Left cardiac atrium (tissue), 4 donors: ENCODE data around the gene SUPT6H. TPM values are rescaled to one million over a fixed set of nuclear protein-coding genes. Genes with fewer than 3 reads are reported as not detected.
"Not testable (repeated sequence)": the region's sequence is repeated elsewhere in the genome, so short reads cannot be mapped to it uniquely, and the experiment has no call there.

Source experiments
- ATAC-seq, 2 donors: fragments of 200-7000 bp; cut with Tn5 transposase; one replicate each; pipeline ENCODE4 v1.9.1; 2020; ENCODE audit warnings: mild to moderate bottlenecking in 2 of 2, moderate library complexity in 2 of 2
- DNase-seq: peaks from one replicate; pipeline ENCODE4 v3.0.0-alpha.2; 2020
- intact Hi-C, 2 donors: fragments of 100-400 bp; cut with DNase I; formaldehyde crosslinking; loops; one replicate each; pipeline versions ENCODE4 v1.14.1 to v1.15.1; 2022 to 2023
- total RNA-seq, 2 donors: library from RNA; stranded (reverse); fragmentation: NEBNext Ultra II Directional; extraction: Animal tissue kit (Norgen Biotek cat#: 25700); gene quantifications; one replicate each; pipeline ENCODE4 v1.2.1, GENCODE V29; 2021
- donor health status: DM: no; HTN: yes; CAD: no.
- donor health status: DM: no; HTN: yes; CAD: no; lungs with severe emphysema.
- donor health status: DM: yes; HTN: yes; CAD: no.
- donor health status: Dilated cardiomyopathy.

The SUPT6H gene
- total RNA-seq, 2 donors from 2014 or later = 35.6 to 47.2 TPM

DNA sequence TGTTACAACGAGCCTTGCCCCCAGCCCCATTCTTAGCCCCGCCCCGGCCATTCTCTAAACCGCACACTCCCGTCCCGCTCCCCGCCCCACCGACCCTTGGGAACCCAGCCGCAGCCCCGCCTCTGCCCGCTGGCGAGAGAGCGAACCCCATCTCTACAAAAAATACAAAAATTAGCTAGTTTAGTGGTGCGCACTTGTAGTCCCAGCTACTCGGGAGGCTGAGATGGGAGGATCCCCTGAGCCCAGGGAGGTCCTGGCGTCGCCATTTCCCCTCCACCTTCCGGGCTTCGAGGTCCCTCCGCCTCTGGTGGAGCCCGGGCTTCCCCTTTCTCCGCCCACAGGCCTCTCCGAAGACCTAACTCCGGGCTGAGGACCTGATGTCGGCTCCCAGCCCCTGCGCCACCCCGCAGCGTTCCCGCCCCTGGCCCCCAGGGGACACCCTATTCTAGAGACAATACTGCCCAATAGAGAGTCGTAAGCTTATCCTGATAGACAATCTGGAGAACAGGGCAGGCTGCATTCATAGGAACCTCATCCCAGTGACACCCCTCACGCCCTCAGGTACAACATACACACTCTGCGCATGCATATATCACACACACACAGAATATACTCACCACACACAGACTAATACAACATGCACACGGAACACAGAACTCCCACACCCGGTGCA is 50.2 kb downstream of the SUPT6H start:
- intact Hi-C loops = no loop called here
- DNase-seq (peak; percentile 61), ATAC-seq (peak in 1 of 2 donors; percentile 11)

DNA sequence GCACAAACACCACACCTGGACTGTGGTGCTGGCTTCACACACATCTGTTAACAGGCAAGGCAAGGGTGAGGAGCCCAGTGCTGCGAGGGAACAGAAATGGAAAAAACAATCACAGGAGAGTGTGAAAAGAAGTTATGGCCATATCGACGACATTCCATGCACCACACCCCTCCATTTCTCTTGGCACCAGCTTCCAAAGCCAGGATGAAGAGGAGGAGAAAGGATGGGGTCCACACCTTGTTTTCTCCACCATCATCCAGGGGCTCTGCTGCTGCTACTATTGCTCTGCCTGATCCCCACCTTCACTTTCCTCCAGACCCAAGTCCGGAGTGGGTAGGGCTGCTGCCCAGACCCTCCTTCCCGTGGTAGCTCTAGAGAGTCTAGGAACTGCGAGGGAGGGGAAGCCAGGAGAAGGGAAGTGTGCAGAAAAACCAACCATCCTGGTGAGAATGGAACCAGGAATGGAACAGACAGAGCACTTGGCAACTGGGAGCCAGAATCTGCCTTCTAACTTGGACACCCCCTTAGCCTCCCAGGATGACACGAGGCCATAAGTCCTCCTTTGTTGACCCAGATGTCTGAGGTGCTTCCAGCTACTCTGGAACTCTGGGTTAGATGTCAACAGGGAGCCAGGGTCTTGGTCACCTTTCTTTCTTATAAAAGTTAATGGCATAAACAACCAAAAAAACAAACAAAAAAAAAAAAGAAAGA is 50.9 kb downstream of the SUPT6H start:
- ATAC-seq = no peak
- no peak for DNase-seq
- intact Hi-C loops = no loop called here

DNA sequence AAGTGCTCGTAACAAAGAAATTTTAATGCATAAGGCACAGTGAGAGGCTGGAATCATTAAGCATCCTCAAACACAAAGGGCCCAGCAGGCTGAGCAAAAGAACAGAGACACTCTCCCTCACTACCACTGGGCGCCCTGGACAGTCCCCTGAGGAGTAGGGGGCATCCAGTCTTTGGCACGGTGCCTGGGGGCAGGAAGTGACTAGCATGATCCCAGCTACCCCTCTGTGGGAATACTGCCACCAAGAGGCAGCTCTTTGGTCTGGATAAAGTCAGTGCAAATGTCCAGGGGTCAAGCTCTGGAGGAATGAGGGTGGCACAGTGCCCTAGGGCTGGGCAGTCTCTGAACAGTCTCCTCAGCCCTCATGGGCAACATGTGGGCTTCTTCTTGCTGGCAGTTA is 52.3 kb downstream of the SUPT6H start:
- DNase-seq = no peak
- intact Hi-C loops = no loop called here
- no peak for ATAC-seq

DNA sequence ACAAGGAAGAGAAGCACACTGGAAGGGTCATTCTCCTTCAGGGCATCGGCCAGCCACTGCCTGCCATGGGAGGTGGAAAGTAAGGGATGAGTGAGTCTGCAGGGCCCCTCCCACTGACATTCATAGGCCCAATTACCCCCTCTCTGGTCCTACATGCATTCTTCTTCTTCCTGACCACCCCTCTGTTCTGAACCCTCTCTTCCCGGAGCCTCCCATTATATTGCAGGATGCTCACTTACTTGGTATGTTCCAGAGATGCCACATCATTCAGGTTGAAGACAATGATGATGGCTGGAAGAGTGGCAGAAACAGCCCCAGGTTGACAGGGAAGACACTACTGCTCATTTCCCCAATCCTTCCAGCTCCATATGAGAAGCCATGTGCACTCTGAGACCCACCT is 53.2 kb downstream of the SUPT6H start:
- no peak for ATAC-seq
- intact Hi-C loops = no loop called here

DNA sequence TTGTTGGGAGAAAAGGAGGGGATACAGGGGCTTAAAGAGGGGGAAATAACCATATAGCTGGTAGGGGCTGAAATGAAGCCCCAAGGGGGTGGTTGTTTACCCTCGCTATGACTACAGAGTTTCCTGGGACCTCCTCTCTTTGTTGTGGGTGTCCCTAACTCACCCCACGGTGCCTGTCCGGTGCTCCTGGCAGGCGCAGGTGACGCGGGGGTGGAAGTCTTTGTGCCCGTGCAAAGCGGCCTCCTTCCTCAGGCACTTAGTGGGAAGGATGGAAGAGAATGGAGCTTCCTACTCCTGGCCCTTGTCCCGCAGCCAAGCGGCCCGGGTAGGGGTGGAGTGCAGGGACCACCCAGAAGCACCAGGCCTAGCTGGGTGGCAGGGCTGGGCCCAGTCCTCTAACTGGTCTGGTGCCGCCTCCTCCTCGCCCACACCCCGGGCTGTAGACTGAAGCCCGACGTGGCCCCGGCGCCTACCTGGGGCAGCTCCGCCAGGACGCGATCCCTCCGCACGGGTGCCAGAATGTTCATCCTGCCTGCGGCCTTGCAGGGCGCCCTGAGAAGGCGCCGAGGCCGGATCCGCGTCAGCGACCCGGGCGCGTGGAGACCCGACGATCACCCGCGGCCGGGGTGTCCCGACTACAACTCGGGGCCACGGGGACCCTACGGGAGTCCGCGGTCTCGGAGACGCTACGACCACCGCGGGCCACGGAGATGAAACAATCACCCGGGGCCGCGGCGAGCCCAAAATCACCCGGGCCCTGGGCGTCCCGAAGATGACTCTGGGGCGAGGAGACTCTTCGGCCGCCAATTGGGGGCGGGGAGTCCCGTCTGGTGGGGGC is 55.0 kb downstream of the SUPT6H start:
- ATAC-seq = peak; percentile 0 to 1
- intact Hi-C loops = no loop called here
- DNase-seq = peak; percentile 58

More for the DNA sequence above, 53.2 kb downstream of the SUPT6H start:
- no peak for DNase-seq

DNA sequence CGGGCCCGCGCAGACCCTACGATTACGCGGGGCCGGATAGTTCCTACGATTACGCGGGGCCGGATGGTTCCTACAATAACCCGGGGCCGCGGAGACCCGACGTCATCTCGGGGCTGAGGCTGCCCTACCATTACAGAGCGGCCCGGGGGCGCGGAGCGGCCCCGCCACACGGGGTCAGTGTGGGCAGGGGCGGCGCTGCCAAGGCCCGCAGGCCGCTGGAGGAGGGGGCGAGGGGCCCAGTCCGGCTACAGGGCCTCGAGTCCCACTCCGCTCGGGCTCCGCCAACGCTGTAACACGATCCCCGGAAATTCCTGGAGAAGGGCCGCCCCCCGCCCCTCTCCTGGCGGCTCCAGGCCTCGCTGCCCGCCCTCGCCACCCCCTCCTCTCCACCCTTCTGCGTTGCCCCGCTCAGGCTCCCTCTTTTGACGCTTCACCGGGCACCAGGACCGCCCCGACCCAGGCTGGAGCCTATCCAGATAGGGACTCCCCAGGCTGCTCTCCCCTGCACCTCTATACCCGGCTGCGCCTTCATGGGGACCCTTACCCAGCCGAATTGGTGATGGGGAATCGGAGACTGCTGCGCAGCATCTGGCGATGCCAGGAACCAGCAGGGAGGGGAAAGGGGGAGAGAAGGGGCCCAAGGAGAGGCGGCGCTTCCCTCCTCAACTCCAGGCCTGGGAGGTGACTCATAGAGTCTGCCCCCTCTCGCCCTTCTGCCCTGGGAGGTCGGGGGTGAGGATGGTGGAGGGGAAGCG is 55.8 kb downstream of the SUPT6H start, which contains the start of gene RAB34:
Gene RAB34 (minus strand): TSS at position 291 of the 755 bp plus-strand sequence. CDS start 602 bp downstream, outside the sequence.
- intact Hi-C loops = no loop called here
- DNase-seq = peak; percentile 80
- ATAC-seq = peak; percentile 51 to 59

DNA sequence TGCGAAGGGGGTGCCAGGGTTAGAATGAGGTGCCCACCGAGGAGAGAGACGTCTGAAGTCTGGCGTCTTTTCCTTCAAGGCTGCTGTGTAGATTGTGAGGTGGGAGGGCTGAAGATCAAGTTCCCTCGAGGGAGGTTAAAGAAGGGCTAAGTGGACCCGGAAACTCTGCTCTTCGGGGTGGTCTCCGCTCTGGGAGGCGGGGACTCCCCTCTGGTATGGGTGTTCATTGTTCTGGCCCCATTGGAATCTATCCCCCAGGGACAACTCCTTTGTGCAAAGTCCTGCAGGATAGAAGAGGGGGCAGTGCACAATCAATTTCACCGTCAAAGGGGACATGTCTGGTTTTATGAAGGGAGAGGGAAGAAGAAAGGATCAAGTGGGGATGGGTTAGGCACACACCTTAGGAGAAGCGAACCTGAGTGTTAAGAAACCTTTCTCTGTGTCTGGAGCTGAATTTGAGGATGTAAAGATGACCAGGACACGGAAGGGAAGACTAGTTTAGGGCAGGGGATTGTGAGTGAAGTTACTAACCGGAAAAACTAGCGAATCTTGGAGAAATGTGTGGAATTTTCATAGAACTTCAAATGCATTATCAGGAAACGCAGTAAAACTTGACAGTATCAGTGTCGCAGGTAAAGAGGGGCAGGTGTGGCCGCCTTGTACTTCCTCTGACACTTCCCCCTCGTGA is 56.5 kb downstream of the SUPT6H start:
- DNase-seq (no peak), ATAC-seq (no peak)
- intact Hi-C loops = no loop called here

DNA sequence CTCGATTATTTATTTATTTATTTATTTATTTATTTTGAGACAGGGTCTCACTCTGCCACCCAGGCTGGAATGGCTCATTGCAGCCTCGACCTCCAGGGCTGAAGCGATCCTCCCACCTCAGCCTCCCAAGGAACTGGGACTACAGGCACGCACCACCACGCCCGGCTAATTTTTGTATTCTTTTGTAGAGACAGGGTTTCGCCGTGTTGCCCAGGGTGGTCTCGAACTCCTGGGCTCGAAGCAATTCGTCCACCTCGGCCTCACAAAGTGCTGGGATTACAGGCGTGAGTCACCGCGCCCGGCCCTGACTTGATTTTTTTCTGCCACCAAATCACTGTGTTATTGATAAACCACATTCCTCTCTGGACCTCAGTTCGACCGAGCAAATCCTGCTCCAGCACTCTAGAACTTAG is 57.0 kb downstream of the SUPT6H start:
- ATAC-seq = no peak
- no peak for DNase-seq
- intact Hi-C loops = no loop called here

DNA sequence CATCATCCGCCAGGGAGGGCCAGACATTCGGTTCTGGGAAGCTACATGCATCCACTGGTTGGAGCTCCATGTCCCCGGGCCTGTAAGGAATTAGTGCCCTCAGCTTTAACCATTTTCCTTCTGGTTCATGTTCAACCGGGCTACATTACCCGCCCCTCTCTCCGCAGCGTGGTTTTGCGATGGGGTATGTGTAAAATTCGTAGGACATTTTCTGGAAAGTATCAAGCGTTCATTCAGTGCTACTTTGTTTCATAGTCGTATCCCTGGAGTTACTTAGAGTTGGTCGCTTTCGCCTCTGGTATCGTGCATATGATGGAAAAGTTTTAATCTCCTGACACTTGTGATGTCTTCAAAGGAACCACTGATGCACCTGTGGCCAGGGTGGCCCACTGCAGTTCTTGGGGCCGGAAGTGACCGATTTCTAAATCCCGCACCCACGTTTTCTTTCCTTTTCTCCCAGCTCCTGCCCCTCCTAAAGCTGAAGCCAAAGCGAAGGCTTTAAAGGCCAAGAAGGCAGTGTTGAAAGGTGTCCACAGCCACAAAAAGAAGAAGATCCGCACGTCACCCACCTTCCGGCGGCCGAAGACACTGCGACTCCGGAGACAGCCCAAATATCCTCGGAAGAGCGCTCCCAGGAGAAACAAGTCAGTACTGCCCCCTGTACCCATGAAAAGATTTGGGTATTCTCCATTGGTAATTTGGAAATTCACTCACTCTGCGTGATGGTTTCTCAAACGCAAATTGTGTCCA is 58.4 kb downstream of the SUPT6H start:
- ATAC-seq (no peak), DNase-seq (no peak)
- intact Hi-C loops = no loop called here

DNA sequence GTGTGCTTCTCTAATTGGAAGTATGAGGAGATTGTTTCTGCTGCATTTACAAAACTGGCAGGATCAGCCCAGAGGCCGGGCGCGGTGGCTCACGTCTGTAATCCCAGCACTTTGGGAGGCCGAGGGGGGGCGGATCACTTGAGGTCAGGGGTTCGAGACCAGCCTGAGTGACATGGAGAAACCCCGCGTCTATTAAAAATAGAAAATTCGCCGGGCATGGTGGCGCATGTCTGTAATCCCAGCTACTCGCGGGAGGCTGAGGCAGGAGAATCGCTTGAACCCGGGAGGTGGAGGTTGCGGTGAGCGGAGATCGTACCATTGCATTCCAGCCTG is 59.0 kb downstream of the SUPT6H start:
- ATAC-seq, intact Hi-C loops, DNase-seq: not testable (repeated sequence)

DNA sequence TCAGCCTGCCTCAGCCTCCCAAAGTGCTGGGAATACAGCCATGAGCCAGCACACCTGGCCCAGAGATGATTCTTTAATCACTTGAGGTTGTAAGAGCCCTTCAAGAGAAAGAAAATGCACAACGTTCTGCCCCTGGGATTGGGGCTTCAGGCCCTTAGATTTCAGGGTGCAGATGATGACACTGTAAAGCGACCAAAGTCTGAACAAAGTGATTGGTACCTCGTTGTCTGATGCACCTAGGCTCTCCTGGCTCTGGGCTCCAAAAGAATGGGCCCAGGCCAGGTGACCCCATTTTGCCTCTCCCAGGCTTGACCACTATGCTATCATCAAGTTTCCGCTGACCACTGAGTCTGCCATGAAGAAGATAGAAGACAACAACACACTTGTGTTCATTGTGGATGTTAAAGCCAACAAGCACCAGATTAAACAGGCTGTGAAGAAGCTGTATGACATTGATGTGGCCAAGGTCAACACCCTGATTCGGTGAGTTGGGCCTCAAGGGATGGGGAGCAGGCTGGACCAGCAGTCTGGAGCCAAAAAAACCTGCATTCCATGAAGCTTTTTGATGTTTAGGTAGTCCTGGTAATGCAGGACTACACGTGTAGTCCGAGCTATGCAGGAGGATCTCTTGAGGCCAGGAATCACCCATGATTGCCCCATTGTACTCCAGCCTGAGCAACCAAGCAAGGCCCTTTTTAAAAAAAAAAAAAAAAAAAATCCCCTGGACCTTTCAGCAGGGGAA is 60.6 kb downstream of the SUPT6H start:
- no peak for ATAC-seq
- DNase-seq = no peak
- intact Hi-C loops = no loop called here

DNA sequence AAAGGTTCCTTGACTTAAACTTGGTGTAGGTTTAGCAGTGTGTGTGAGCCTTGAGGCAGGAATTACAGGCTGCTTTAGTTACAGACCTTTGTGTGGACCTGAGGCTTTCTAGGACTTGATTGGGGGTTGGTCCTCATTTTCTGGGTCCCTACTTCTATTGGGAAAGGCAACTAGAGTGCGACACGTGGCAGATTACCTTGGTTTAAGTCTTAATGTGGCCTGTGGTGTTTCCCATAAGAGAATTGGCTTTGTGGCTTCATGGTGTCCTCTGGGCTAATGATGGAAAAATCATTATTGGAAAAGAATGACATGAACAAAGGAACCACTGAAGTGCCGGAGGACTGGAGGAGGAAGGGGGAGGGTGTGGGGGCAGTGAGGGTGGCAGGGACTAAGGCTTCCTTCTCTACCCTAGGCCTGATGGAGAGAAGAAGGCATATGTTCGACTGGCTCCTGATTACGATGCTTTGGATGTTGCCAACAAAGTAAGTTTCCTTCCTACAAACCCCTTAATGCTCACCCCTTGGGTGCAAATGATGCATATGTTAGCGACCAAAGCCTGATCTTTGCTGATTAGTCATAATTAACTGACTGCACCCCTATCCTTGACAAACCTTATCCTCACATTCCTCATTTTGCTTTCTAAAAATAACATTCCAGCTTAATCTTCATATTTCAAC is 61.3 kb downstream of the SUPT6H start:
- DNase-seq = no peak
- ATAC-seq = no peak
- intact Hi-C loops = no loop called here

DNA sequence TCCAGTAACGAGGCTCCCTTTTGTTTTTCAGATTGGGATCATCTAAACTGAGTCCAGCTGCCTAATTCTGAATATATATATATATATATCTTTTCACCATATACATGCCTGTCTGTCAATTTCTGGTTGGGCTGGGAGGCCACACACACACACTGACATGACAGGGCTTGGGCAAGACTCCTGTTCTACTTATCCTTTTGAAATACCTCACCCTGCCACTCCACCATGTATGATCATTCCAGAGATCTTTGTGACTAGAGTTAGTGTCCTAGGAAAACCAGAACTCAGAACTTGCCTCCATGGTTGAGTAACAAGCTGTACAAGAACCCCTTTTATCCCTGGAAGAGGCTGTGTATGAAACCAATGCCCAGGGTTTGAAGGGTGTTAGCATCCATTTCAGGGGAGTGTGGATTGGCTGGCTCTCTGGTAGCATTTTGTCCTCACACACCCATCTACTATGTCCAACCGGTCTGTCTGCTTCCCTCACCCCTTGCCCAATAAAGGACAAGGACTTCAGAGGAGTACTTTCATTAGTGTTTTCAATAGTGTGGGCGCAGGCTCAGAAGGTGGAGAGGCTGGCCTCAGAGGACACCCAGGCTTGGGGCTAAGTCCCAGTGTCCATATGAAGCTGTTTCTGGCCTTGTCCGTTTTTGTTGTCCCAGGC is 62.0 kb downstream of the SUPT6H start:
- ATAC-seq, DNase-seq, intact Hi-C loops: not testable (repeated sequence)

DNA sequence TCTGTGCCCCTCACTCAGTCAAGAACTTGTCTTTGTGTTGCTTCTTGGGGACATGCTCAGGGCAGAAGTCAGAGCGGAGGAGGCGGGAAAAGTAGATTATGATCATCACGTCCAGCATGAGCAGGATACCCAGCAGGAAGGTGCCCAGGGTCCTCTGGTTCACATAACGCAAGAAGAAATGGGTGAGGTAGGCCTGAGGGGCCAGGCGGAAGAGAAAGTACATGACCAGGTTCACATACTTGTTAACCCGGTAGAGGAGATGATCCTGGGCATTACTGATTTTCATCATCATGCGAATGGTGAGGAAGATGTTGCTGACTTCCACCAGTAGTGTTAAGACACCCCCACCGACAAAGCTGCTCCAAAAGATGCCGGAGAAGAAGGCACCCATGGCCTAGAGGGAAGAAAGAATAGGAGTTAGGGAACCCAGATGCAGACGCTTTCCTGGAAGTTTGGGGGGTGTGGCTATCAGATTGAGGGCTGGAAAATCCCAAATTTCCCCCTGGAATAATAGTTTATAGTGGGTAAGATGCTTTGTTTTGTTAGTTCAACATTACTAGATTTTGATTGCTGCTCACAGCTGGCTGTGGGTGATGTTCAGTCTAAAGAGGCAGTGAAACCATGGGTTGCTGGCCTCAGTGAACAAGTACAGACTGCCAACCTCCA is 62.6 kb downstream of the SUPT6H start:
- ATAC-seq = no peak
- intact Hi-C loops = loop anchor here in 1 of 2 donors (5.0 kb wide), 1 partner anchor 223 kb away; no protein-coding TSS in a partner anchor

DNA sequence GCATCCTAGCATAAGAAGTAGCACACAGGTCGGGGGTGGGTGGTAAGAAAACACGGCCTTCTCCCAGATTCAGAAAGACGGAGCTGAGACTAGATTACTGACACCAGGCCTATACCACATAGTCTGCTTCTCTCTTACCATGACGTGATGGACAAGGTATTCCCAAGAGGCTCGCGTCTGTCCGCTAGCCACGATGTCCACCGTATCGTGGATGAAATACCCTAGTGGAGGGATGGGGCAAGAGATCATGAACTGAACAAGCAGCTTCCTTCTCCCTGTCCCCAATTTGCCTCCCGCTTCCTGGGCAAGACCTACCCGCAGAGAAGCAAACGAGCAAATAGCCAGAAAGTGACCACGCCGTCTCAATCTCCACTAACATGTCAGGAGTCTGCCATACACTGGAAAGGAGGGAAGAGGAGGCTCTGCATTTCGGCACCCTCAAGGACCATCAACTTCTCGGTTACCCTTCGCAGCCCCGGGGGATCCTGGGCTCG is 63.2 kb downstream of the SUPT6H start:
- ATAC-seq (no peak), DNase-seq (no peak)
- intact Hi-C loops = loop anchor here in 1 of 2 donors (5.0 kb wide), 1 partner anchor 222 kb away; no protein-coding TSS in a partner anchor

More for the DNA sequence above, 62.6 kb downstream of the SUPT6H start:
- DNase-seq = no peak
